Brain microvascular endothelial cell (primary cell): ENCODE data around the gene KRT23.

ENCODE experiments used
- DNase-seq: peaks from one replicate; pipeline ENCODE4 v3.0.0-alpha.2; 2020
- H3K27ac ChIP-seq: fragments of 250-450 bp; sonication (Bioruptor Pico); 2 replicates; pipeline ENCODE4 v1.5.1; 2020; ENCODE audit warnings: mild to moderate bottlenecking, moderate library complexity
- H3K27me3 ChIP-seq: fragments of 250-450 bp; sonication (Bioruptor Pico); replicated peaks from 2 replicates; pipeline ENCODE4 v1.5.1; 2020; ENCODE audit warnings: mild to moderate bottlenecking
- H3K36me3 ChIP-seq: fragments of 250-450 bp; sonication (Bioruptor Pico); replicated peaks from 2 replicates; pipeline ENCODE4 v1.5.1; 2020; ENCODE audit warnings: mild to moderate bottlenecking
- H3K4me3 ChIP-seq: 2 replicates; pipeline ENCODE4 v1.5.1; 2011; ENCODE audit warnings: low read depth, mild to moderate bottlenecking, control low read depth, low read length, moderate library complexity
- CTCF ChIP-seq: IDR thresholded peaks from 2 replicates; pipeline ENCODE4 v1.5.1; 2011; ENCODE audit warnings: low read depth, mild to moderate bottlenecking, moderate library complexity, low read length, control low read depth, inconsistent platforms; ENCODE audit errors: missing control alignments
- in situ Hi-C: cut with HindIII; loops from 2 replicates; pipeline ENCODE4 v1.10.0; 2017; ENCODE audit warnings: low sequenced_read_pairs, low pct_ligation_motif_present

KRT23 gene

GRCh38 chr17:40937384-40937819 lies at the start of gene KRT23:
Gene KRT23, minus strand, starts transcription at chr17:40937646. Its CDS starts 1,043 bp downstream, at chr17:40936603.
- no peak for DNase-seq
- TF ChIP-seq CTCF = no peak

GRCh38 chr17:40986920-40987319 lies 49.5 kb upstream of the KRT23 start:
- no peak for DNase-seq
- TF ChIP-seq CTCF = no peak
- H3K27me3 ChIP-seq = no peaks in the 10 kb centered on the region
- no peak overlapping the region for H3K27ac ChIP-seq
- H3K36me3 ChIP-seq = no peaks in the 10 kb centered on the region
- no peak overlapping the region for H3K4me3 ChIP-seq
- in situ Hi-C loops = no loop called here

More at GRCh38 chr17:40937384-40937819, at the start of gene KRT23:
- H3K36me3 ChIP-seq = no peaks in the 10 kb centered on the region
- H3K27me3 ChIP-seq = no peaks in the 10 kb centered on the region
- in situ Hi-C loops = no loop called here
- no peak within 1 kb of the TSS for H3K27ac ChIP-seq
- no peak within 1 kb of the TSS for H3K4me3 ChIP-seq

- no peak within 1 kb of the TSS for H3K4me3 ChIP-seq
- TF ChIP-seq CTCF = no peak
- DNase-seq = no peak
- H3K27ac ChIP-seq = no peak within 1 kb of the TSS
- in situ Hi-C loops = no loop called here
- H3K36me3 ChIP-seq = no peaks in the 10 kb centered on the region
- no peaks in the 10 kb centered on the region for H3K27me3 ChIP-seq
Measured at GRCh38 chr17:40984226-40984625, 46.8 kb upstream of the KRT23 start, which contains the start of gene KRT40. Gene KRT40, minus strand, starts transcription at chr17:40984326. Its CDS starts 53 bp downstream, at chr17:40984273.

- no peak overlapping the region for H3K27ac ChIP-seq
- H3K4me3 ChIP-seq = no peak overlapping the region
- in situ Hi-C loops = no loop called here
- no peak for TF ChIP-seq CTCF
- H3K36me3 ChIP-seq = no peaks in the 10 kb centered on the region
- no peak for DNase-seq
- no peaks in the 10 kb centered on the region for H3K27me3 ChIP-seq
Measured at GRCh38 chr17:40981115-40981514, 43.7 kb upstream of the KRT23 start.

GRCh38 chr17:40980596-40980995 lies 43.1 kb upstream of the KRT23 start:
- no peak for DNase-seq
- Histone ChIP-seq H3K27me3 (no peaks in the 10 kb centered on the region), H3K36me3 (no peaks in the 10 kb centered on the region), H3K27ac (no peak overlapping the region), H3K4me3 (no peak overlapping the region)
- no peak for TF ChIP-seq CTCF
- in situ Hi-C loops = no loop called here

- no peak overlapping the region for H3K27ac ChIP-seq
- H3K4me3 ChIP-seq = no peak overlapping the region
- no peaks in the 10 kb centered on the region for H3K36me3 ChIP-seq
- no peaks in the 10 kb centered on the region for H3K27me3 ChIP-seq
- in situ Hi-C loops = no loop called here
- no peak for TF ChIP-seq CTCF
- DNase-seq = no peak
Measured at GRCh38 chr17:40980117-40980516, 42.7 kb upstream of the KRT23 start.
